CD4-positive, alpha-beta T cell treated with Interleukin-15 for 1 hour (primary cell): ENCODE results near the gene BCKDK.
"Not testable (repeated sequence)": the region's sequence is repeated elsewhere in the genome, so short reads cannot be mapped to it uniquely, and the experiment has no call there.

Experiments used
- DNase-seq: peaks from one replicate; pipeline ENCODE4 v3.0.0-alpha.2; 2020

The BCKDK gene

DNA sequence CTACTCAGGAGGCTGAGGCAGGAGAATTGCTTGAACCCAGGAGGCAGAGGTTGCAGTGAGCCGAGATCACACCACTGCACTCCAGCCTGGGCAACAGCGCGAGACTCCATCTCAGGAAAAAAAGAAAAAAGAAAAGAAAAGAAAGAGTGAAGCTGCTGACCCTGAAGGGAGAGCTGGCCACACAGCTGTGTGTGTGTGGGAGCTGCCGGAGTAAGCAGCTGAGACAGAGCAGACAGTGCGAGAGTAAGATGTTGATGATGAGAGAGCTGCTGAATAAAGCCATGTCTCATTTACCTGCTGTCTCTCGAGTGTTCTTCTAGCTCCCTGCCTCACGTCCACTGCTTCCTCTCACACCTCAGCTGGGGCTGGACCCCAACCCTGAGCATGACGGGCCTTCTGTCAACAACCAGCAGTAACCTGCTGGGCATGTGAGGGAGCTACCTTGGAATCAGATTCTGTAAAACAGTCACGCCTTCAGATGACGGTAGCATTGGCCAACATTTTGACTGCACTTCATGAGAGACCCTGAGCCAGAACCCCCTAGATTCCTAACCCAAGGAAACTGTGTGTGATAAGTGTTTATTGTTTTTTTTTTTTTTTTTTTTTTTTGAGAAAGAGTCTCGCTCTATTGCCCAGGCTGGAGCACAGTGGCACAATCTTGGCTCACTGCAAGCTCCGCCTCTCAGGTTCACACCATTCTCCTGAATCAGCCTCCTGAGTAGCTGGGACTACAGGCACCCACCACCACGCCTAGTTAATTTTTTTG lies 7.1 kb upstream of the BCKDK start:
- not testable (repeated sequence) for DNase-seq

DNA sequence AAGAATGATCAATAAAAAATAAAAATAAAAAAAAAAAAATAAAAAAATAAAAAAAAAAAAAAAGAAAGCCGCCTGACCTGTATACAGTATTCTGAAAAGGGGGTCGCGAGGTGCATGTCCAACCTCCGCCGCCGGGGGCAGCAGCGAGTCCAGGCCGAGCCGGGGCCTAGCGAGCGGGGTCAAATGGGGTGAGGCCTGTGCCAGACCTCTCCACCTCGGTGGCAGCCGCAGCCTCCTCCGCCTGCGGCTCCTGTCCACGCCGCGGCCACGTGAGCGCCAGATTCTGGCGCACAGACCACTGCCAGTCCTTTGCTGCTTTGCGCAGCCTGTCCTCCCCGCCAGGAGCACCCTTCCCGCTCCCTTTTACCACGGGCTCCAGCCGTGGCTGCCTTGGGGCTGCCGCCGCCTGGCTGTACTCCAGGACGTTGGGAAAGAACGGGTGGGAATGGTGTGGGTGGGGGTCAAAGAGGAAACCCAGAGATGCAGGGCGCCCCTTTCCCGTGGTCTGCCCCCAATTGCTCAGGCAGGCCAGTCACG lies 2.4 kb upstream of the BCKDK start:
- DNase-seq, result peak; percentile 83

DNA sequence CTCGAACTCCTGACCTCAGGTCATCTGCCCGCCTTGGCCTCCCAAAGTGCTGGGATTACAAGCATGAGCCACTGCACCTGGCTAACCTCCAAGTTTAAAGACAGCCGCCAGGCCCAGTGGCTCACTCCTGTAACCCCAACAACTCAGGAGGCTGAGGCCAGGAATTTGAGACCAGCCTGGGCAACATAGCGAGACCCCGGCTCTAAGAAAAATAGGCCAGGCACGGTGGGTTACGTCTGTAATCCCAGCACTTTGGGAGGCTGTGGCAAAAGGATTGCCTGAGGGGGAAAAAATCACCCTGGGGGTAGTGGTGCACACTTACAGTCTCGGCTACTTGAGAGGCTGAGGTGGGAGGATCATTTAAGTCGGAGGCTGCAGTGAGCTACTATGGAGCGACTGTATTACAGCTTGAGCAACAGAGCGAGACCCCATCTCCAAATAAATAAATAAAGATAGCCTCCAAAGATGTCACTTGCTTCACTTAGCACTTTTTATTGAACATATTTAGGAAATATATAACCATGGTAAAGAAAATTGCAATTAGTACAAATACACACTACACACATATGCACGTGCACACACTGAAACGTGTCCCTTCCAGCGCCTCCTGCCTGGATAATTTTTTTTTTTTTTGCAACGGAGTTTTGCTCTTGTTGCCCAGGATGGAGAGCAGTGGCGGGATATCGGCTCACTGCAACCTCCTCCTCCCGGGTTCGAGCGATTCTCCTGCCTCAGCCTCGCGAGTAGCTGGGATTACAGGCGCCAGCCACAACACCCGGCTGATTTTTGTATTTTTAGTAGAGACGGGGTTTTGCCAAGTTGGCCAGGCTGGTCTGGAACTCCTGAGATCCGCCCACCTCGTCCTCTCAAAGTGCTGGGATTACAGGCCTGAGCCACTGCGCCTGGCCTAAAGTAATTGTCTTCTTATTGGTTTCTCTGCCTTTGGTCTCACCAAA lies 1.4 kb upstream of the BCKDK start:
- no peak for DNase-seq

DNA sequence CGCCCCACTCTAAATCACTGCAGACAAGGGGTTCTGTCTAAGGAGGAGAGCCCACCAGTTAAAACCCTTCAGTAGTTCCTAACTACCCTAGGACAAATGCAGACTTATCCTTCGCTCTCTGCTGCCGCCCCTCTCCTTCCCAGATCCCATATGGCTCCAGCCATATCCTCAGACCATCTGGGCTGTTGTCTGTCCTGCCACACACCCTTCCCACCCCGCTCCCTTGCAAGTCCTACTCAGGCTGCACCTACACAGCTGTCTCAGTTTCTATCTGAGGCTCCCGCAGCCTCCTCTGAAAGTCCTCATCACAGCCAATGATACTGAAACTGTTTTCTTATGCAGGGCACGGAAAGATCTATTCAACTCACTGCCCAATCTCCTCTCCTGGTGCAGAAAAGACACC lies 720 bp upstream of the BCKDK start:
- DNase-seq, result no peak

DNA sequence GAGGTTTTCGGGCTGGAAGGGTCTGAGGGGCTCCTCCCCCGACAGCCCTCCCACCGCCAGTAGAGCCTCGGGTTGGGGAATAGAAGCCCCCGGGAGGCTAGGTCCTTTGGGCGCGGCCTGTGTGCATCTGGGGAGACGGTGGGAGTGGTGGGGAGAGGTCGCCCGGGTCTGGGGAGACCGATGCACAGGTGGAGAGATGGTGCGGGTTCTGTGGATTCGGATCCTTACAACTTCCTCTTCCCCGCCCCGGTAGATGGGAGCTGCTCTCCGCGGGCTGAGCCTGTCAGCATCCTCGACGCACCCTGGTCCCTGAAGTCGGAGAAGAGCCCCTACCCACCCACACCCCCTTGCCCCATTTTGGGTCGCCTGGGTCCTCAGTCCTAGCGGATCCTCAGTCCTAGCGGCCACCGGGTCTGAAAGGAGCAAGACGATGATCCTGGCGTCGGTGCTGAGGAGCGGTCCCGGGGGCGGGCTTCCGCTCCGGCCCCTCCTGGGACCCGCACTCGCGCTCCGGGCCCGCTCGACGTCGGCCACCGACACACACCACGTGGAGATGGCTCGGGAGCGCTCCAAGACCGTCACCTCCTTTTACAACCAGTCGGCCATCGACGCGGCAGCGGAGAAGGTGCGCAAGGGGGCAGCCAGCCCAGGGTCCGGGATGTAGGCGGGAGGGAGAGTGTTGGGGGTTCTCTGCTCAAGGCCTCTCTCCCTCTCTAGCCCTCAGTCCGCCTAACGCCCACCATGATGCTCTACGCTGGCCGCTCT lies 790 bp downstream of the BCKDK start:
- DNase-seq, result no peak

DNA sequence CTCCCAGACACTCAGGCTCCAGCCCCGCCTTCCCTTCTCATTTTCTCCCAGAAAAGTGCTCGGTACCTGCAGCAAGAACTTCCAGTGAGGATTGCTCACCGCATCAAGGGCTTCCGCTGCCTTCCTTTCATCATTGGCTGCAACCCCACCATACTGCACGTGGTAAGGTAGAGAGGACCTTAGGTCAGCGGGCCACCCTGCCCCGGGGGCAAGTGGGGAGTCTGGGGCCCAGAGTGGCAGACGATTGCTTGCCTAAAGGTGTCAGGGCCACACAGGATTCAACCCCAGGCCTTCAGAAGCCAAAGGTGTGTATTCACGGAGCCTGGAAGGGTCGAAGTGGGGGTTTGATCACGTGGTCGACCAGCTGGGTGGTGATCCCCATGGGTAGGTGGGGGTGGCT lies 1.4 kb downstream of the BCKDK start:
- no peak for DNase-seq

DNA sequence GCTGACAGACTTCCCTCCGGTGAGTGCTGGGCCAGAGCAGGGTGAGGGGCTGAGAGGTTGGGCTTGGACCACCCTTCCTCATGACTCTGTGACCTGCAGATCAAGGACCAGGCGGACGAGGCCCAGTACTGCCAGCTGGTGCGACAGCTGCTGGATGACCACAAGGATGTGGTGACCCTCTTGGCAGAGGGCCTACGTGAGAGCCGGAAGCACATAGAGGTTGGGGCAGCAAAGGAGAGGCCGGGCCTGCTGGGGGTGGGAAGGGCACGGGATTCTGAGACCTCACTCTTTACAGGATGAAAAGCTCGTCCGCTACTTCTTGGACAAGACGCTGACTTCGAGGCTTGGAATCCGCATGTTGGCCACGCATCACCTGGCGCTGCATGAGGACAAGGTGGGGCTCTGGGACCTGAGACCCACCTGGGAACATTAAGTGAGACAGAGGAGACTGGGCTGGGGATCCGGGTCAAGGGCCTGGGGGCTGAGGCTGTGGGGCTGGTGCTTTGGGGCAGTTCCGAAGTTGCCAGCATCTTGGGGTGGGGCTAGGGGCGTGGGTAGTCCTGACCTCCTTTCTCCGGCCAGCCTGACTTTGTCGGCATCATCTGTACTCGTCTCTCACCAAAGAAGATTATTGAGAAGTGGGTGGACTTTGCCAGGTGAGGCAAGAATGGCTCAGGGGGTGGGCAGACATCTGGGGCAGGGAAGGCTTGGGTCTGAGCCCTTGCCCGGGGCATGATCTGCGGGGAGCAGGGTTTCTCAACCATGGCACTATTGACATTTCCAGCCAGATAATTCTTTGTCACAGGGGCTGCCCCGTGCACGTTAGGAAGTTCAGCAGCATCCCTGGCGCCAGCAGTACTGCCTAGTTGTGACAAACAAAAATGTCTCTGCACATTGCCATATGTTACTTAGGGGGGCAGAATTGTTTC lies 2.2 kb downstream of the BCKDK start:
- DNase-seq, result no peak

DNA sequence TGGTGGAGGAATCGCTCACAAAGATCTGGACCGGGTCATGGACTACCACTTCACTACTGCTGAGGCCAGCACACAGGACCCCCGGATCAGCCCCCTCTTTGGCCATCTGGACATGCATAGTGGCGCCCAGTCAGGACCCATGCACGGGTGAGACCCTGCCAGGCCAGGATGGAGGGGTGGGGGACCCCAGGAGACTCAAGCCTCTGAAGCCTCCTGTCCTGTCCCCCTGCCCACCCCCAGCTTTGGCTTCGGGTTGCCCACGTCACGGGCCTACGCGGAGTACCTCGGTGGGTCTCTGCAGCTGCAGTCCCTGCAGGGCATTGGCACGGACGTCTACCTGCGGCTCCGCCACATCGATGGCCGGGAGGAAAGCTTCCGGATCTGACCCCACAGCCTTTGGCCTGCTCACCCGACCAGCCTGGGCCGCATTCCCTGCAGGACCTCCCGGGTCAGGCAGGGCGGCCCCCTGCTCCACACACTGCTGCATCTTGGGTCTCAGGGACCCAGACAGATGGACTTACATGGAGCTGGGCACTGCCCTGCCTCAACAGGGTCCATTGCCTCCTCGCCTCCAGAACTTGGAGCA lies 3.8 kb downstream of the BCKDK start:
- no peak for DNase-seq

DNA sequence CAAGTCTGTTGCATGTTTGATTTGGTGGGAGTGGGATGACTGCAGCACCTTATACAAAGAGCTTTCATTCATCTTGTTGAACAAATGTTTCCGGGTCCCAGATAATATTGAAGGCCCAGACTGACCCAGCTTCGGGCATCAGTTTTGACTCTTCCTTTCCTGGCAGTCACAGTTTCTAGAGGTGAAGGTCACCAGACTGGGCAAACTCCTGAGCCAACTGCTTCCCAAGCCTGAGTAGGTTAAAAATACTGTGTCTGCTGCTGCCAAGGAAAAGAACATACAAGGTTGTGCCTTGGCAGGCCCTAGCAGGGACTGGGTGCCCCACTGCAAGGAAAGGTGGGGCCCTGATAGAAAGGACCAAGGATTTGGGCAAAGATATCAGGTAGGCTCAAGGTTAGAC lies 4.5 kb downstream of the BCKDK start:
- DNase-seq, result no peak

DNA sequence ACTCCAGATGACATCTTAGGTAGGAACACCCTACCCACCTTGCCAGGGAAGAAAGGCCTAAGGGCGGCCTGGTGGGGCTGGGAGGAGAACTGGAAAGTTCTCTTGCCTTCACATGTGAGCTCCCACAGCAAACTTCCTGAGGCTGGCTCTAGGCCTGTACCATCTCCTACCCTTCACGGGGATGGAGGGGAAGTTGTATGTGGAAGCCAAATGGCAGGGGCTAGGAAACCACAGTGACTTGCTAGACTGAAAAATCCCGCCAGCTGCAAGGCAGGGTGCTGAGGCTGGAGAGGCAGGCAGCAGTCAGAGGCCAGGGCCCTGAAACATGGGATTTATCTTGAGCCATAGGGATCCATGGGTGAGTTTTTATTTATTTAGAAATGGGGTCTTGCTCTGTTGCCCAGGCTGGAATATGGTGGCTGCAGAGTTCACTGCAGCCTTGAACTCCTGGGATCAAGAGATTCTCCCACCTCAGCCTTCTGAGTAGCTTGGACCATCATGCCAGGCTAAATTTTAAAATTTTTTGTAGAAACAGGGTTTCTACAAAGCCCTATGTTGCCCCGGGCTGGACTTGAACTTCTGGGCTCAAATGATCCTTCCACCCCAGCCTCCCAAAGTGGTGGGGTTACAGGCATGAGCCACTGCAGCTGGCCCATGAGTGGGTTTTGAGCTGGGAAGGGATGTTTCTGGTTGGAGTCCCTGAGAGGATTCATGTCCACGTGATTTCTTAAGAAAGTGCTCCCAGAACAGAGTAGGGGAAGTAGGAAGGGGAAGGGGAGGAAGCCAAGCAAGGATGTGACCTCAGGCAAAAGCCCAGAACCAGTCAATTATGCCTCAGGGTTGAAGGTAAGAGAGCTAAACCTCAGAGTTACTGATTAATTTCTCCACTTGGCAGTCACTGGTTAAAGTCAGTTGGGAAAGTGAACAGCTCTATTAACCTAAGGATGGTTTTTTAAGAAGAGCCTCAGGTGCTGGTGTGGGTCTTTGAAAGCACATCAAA lies 5.2 kb downstream of the BCKDK start:
- DNase-seq, result peak; percentile 48

DNA sequence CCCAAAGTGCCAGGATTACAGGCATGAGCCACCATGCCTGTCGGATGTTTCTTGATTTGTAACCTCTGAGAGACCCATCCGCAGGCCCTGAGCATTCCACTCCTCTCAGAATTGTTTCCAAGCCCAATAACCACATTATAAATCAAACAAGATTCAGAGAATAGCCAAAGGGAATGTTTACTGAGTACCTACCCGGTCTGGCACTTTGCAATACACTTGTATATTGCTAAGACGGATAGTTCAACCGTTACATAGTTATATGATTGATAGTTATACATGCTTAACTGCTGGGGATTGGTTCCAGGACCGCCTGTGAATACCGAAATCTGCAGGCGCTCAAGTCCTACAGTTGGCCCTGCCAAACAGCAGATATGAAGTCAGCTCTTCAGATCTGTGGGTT lies 6.3 kb downstream of the BCKDK start:
- DNase-seq, result no peak

DNA sequence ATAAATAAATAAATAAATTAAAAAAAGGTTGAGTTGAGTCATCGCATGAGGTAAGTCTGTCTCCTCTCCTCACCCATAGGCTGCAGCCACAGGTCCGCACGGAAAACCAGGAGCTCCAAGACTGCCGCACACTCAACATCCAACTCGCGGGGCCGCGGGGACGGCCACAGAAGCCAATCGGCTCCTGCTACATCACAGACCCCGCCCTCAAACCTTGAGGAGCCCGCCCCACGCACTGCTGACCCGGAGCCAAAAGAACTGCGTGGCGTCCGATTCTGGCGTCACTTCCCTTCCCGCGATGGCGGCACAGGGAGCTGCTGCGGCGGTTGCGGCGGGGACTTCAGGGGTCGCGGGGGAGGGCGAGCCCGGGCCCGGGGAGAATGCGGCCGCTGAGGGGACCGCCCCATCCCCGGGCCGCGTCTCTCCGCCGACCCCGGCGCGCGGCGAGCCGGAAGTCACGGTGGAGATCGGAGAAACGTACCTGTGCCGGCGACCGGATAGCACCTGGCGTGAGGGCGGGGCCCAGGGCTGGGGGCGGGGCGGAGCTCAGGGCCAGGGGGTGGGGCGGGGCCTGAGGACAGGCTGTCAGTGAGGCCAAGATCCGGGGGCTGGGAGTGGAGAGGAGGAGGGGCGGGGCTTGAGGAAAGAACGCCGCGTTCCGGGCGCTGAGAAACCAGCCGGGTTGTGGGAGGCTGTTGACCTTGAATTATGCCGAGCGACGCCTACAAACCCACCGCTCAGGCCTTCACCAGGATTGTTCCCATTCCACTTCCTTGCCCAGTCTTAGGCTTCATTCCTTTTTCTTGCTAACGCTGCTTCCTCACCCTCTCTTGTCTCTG lies 9.4 kb downstream of the BCKDK start, which contains the start of gene KAT8:
Gene KAT8 (plus strand): TSS at position 281 of the 839 bp plus-strand sequence. CDS start 18 bp downstream, at position 299.
- DNase-seq, result peak; percentile 98

DNA sequence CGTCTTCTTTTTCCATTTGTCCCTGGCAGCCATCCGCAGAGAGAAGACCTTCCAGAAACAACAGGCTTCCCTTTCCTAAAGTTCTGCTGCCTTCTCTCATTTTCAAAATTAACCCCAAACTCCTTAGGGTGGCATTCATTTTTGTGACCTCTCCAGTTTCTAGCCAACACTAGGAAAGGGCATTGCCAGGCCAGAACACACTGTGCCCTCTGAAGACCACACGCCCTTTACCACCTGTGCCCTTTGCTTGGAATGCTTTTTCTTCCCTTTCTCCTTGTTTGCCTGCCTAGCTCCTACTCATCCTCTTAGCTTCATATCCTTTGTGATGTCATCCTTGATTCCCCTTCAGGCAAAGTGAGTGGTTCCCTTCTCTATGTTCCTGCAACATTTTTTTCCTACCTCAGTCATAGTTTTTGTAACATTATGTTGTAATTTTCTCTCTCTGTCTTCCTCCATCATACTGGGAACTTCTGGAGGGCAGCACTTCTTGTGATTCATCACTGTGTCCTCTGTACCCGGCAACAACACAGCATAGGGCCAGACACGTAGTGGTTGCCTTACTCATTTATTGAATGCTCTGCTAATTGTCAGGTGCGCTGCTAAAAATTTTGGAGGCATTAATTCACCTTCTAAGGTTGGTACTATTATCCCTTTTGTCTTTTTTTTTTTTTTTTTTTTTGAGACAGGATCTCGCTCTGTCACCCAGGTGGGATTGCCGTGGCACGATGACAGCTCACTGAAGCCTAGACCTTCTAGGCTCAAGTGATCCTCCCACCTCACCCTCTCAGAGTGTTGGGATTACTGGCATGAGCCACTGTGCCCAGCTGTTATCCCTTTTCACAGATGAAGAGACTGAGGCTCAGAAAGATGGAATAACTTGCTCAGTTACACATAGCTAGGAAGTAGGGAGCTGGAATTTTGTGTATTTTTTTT lies 10.3 kb downstream of the BCKDK start:
- peak; percentile 47 for DNase-seq

DNA sequence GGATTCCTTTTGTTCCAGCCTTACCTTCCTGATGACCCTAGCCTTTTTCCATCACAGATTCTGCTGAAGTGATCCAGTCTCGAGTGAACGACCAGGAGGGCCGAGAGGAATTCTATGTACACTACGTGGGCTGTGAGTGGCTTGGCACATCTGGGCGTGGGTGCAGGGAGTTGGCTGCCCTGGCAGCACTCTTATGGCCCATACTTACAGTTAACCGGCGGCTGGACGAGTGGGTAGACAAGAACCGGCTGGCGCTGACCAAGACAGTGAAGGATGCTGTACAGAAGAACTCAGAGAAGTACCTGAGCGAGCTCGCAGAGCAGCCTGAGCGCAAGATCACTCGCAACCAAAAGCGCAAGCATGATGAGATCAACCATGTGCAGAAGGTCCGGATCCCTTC lies 11.9 kb downstream of the BCKDK start:
- no peak for DNase-seq

DNA sequence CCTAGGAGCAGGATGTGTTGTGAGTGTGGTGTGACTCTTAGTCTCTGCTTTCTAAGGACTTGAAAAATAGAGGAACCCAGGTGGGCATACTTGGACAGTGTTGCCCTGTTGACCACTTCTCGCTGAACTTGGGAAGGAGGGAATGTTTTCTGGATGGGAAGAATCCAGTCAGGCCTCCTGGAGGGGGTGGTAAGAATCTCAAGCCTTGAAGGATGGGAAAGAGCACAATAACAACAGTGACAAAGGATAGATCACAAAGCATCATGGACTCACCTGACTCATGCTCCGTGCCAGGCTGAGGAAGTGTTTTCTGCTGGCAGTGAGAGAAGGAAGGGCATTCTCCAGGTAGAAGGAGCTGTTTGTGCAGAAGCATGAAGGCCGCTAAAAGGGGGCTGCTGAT lies 17.7 kb downstream of the BCKDK start:
- no peak for DNase-seq

DNA sequence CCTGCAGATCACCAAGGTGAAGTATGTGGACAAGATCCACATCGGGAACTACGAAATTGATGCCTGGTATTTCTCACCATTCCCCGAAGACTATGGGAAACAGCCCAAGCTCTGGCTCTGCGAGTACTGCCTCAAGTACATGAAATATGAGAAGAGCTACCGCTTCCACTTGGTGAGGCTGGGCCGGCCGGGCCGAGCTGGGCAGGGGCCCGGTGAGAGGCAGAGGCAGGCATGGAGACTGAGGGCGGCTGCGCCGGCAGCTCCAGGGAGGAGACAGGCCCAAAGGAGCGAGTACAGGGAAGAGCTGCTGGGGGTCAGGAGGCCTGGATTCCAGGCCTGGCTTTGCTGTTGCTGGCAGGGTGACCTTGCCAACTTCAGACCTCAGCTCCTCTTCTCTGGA lies 19.0 kb downstream of the BCKDK start:
- no peak for DNase-seq

DNA sequence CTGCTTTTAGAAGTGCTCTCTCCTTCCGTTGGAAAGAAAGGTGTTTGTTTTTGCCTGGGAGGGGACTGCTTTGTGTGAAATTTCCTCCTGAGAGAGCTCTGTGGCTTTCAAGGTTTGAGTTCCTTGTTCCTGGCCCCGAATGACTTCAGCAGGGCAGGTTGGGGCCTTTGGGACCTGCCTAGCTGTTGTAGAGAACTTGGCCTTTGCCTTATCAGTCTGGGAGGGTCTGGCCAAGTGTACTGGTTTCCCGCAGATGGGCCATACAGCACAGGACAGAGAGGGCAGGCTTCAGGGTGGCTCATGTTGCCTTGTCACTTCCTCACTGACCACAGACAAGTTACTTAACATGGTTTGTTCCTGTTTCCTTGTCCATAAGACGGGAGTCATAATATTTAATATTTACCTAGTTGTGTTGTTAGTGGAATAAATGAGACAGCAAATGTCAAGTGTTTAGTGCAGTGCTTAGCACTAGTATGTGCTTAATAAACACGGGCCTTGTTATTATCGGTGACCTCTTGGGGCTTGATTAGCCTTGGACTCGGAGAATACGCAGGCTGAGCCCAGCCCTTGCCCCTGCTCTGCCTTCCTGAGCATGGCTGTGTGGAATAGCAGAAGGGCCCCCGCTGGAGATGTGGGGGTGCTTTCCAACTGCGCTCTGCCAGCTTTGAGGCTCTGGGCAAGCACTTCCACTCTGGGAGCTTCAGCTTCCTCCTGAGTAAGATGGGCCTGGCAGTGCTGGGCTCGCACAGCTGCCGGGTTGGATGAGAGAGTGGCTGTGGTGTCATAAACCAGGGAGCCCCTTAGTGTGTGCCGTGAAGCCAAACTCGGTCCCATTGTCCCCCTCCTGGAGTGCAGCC lies 20.8 kb downstream of the BCKDK start:
- peak; percentile 83 for DNase-seq
